Smooth muscle cell (in vitro differentiated cells): Measurements from ENCODE around the gene CIITA. TPM values are rescaled to one million over a fixed set of nuclear protein-coding genes. Genes with fewer than 3 reads are reported as not detected.
"Not testable (repeated sequence)": the region's sequence is repeated elsewhere in the genome, so short reads cannot be mapped to it uniquely, and the experiment has no call there.

ENCODE experiments used
- DNase-seq: peaks from one replicate; lab custom pipeline; 2025; ENCODE audit not compliant: unreplicated experiment; lab: John Stamatoyannopoulos, UW
- H2AFZ ChIP-seq: fragments of 200-600 bp; sonication (generic); 2 replicates; pipeline ENCODE4 v1.6.0; 2016; ENCODE audit warnings: antibody characterized with exemption, low read depth, mild to moderate bottlenecking
- H3F3A ChIP-seq: fragments of 200-600 bp; sonication (generic); 2 replicates; pipeline ENCODE4 v1.6.0; 2017; ENCODE audit warnings: antibody characterized with exemption, low read depth
- H3K27ac ChIP-seq: fragments of 200-600 bp; sonication (generic); 2 replicates; pipeline ENCODE4 v1.5.1; 2016; ENCODE audit warnings: low read depth, mild to moderate bottlenecking
- H3K27me3 ChIP-seq: fragments of 200-600 bp; sonication (generic); 2 replicates; pipeline ENCODE4 v1.6.1; 2016; ENCODE audit warnings: low read depth, mild to moderate bottlenecking
- H3K36me3 ChIP-seq: fragments of 200-600 bp; sonication (generic); 2 replicates; pipeline ENCODE4 v1.5.1; 2016; ENCODE audit warnings: low read depth
- H3K4me1 ChIP-seq: fragments of 200-600 bp; sonication (generic); 2 replicates; pipeline ENCODE4 v1.5.1; 2016; ENCODE audit warnings: low read depth
- H3K4me2 ChIP-seq: fragments of 200-600 bp; sonication (generic); 2 replicates; pipeline ENCODE4 v1.6.0; 2016; ENCODE audit warnings: mild to moderate bottlenecking
- H3K4me3 ChIP-seq: fragments of 200-600 bp; sonication (generic); 2 replicates; pipeline ENCODE4 v1.5.1; 2016; ENCODE audit warnings: mild to moderate bottlenecking
- H3K79me2 ChIP-seq: fragments of 200-600 bp; sonication (generic); 2 replicates; pipeline ENCODE4 v1.6.0; 2016; ENCODE audit warnings: low read depth, mild to moderate bottlenecking
- H3K9ac ChIP-seq: fragments of 200-600 bp; sonication (generic); 2 replicates; pipeline ENCODE4 v1.6.0; 2016; ENCODE audit warnings: low read depth
- H3K9me3 ChIP-seq: fragments of 200-600 bp; sonication (generic); replicated peaks from 2 replicates; pipeline ENCODE4 v1.5.1; 2016; ENCODE audit warnings: low read depth
- H4K20me1 ChIP-seq: fragments of 200-600 bp; sonication (generic); 2 replicates; pipeline ENCODE4 v1.6.0; 2016; ENCODE audit warnings: low read depth
- WGBS: methylation state at CpG from one replicate; pipeline ENCODE4 v1.1.7; 2016; ENCODE audit warnings: low lambda C conversion rate; 5-methylcytosine and 5-hydroxymethylcytosine counted together
- polyA plus RNA-seq: library from polyadenylated mRNA; unstranded; fragments of >200 nt; fragmentation: Nextera tagmentation; extraction: Ambion mirVana; gene quantifications from 2 replicates; pipeline ENCODE4 v1.2.1, GENCODE V29; 2016
- total RNA-seq: library from RNA; depleted of rRNA; stranded (reverse); fragments of >200 nt; gene quantifications from 2 replicates; pipeline ENCODE4 v1.2.3, GENCODE V29; 2014
- TF ChIP-seq, protein P1 (sequence below): fragments of 200-600 bp; sonication (generic); IDR thresholded peaks from 2 replicates; pipeline ENCODE4 v1.5.1; 2017; ENCODE audit warnings: borderline replicate concordance, mild to moderate bottlenecking, antibody characterized with exemption; ENCODE audit not compliant: insufficient read depth, poor library complexity, severe bottlenecking

The CIITA gene
- total and polyA plus RNA-seq, 2 experiments from 2014 or later: 0.31 TPM; not detected in 1

DNA sequence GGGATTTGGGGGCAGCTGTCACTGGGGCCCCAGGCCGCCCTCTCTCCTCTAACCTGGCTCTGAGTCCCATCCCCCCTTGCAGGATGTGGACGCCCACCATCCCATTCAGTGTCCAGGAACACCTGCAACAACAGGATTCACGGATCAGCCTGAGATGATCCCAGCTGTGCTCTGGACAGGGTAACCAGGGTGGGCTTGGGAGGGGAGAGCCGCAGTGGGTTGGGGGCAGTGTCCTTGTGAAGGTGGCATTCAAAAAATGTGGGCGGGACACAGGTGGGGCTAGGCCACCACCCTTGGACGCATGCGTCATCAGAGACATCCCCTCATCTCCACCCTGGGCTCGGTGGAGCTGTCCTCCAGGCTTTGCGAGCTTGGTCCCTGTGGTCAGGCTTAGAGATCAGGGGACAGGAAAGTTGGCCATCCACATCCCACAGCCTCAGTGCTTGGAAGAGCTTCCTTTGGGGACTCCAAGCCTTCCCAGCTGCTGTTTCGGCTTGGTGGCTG lies 46.2 kb downstream of the CIITA start:
- TF ChIP-seq, protein P1, sequence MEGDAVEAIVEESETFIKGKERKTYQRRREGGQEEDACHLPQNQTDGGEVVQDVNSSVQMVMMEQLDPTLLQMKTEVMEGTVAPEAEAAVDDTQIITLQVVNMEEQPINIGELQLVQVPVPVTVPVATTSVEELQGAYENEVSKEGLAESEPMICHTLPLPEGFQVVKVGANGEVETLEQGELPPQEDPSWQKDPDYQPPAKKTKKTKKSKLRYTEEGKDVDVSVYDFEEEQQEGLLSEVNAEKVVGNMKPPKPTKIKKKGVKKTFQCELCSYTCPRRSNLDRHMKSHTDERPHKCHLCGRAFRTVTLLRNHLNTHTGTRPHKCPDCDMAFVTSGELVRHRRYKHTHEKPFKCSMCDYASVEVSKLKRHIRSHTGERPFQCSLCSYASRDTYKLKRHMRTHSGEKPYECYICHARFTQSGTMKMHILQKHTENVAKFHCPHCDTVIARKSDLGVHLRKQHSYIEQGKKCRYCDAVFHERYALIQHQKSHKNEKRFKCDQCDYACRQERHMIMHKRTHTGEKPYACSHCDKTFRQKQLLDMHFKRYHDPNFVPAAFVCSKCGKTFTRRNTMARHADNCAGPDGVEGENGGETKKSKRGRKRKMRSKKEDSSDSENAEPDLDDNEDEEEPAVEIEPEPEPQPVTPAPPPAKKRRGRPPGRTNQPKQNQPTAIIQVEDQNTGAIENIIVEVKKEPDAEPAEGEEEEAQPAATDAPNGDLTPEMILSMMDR: no peak
- Histone ChIP-seq H3F3A (no peaks in the 10 kb centered on the region), H3K4me1 (no peaks in the 10 kb centered on the region), H3K79me2 (no peaks in the 10 kb centered on the region), H3K27ac (no peak overlapping the region), H2AFZ (no peak overlapping the region), H3K9ac (no peak overlapping the region), H4K20me1 (peaks cover 14% of the 10 kb centered on the region), H3K4me3 (no peak overlapping the region), H3K27me3 (no peaks in the 10 kb centered on the region), H3K4me2 (no peak overlapping the region), H3K9me3 (no peaks in the 10 kb centered on the region), H3K36me3 (peaks cover 3% of the 10 kb centered on the region)
- WGBS: 79% methylated on average over 10 of the region's 10 CpGs
- no peak for DNase-seq

GRCh38 chr16:10923650-10924214 lies 46.7 kb downstream of the CIITA start:
- Histone ChIP-seq H3K27me3 (no peaks in the 10 kb centered on the region), H3K9ac (no peak overlapping the region), H3K4me1 (no peaks in the 10 kb centered on the region), H3K9me3 (no peaks in the 10 kb centered on the region), H3F3A (no peaks in the 10 kb centered on the region), H3K27ac (no peak overlapping the region), H2AFZ (no peak overlapping the region), H4K20me1 (peaks cover 14% of the 10 kb centered on the region), H3K36me3 (peaks cover 3% of the 10 kb centered on the region), H3K4me3 (no peak overlapping the region), H3K4me2 (no peak overlapping the region), H3K79me2 (no peaks in the 10 kb centered on the region)
- 90% methylated on average over 14 of the region's 14 CpGs for WGBS
- TF ChIP-seq, protein P1: no peak
- no peak for DNase-seq

DNA sequence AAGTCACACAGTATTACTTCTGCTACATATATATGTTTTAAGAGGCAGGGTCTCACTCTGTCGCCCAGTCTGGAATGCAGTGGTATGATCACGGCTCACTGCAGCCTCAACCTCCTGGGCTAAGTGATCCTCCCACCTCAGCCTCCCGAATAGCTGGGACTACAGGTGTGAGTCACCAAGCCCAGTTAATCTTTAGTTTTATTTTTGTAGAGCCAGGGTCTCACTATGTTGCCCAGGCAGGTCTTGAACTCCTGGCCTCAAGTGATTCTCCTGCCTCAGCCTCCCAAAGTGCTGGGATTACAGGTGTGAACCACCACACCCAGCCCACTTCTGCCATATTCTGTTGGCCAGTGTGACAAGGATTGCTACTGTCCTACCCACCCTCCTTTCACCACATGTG lies 48.3 kb downstream of the CIITA start:
- H3K4me3 ChIP-seq, H3K9me3 ChIP-seq, H3K27me3 ChIP-seq, H3K4me2 ChIP-seq, H3K36me3 ChIP-seq, H3K79me2 ChIP-seq, H2AFZ ChIP-seq, H3K27ac ChIP-seq, H3K9ac ChIP-seq, H3K4me1 ChIP-seq, DNase-seq, H3F3A ChIP-seq: not testable (repeated sequence)
- peaks cover 29% of the 10 kb centered on the region for H4K20me1 ChIP-seq
- 98% methylated on average over 3 of the region's 3 CpGs for WGBS

DNA sequence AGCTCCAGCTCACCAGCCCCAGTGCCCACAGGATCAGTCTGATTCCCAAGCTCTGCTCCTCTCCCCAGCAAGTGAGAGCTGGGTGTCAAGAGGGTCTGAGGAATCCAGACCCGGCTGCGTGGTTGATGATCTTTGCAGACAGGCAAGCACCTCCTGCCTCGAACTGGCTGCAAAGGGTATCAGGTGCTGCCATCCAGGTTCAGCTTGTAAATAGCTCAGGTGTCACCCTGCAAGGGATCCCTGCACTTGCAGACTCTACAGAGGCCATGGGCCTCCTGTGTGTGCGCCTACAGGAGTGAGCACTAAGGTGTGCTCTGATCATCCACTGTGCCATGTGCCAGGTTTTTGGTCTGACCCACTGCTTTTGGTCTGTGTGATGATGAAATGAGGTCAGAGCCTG lies 49.1 kb downstream of the CIITA start:
- H3K9ac ChIP-seq: no peak overlapping the region
- H3K4me3 ChIP-seq: no peak overlapping the region
- H3K36me3 ChIP-seq: peaks cover 3% of the 10 kb centered on the region
- peaks cover 37% of the 10 kb centered on the region for H4K20me1 ChIP-seq
- no peaks in the 10 kb centered on the region for H3F3A ChIP-seq
- WGBS: 96% methylated on average over 4 of the region's 4 CpGs
- no peaks in the 10 kb centered on the region for H3K27me3 ChIP-seq
- H2AFZ ChIP-seq: no peak overlapping the region
- TF ChIP-seq, protein P1: no peak
- H3K79me2 ChIP-seq: no peaks in the 10 kb centered on the region
- no peak for DNase-seq
- H3K9me3 ChIP-seq: no peaks in the 10 kb centered on the region
- H3K27ac ChIP-seq: no peak overlapping the region
- no peaks in the 10 kb centered on the region for H3K4me1 ChIP-seq
- H3K4me2 ChIP-seq: no peak overlapping the region
